GM12872 (cell line): ENCODE results near the gene EFNA1.

Experiments used
- CTCF ChIP-seq: IDR thresholded peaks from 3 replicates; pipeline ENCODE4 v1.5.1; 2011; ENCODE audit warnings: low read depth, mild to moderate bottlenecking, low read length, moderate library complexity; ENCODE audit not compliant: insufficient read depth

EFNA1 gene

GRCh38 chr1:155175281-155175926, 47.7 kb downstream of the EFNA1 start:
- TF ChIP-seq CTCF, result no peak

- peak; percentile 28; the same call in 1 of the 3 replicates for TF ChIP-seq CTCF
Measured at GRCh38 chr1:155175927-155176371, 48.3 kb downstream of the EFNA1 start.

GRCh38 chr1:155176544-155177071, 48.9 kb downstream of the EFNA1 start:
- peak; percentile 97 for TF ChIP-seq CTCF

- no peak for TF ChIP-seq CTCF
Measured at GRCh38 chr1:155177192-155177917, 49.7 kb downstream of the EFNA1 start.

GRCh38 chr1:155177918-155178281, 50.2 kb downstream of the EFNA1 start:
- TF ChIP-seq CTCF, result no peak

- TF ChIP-seq CTCF, result no peak
Measured at GRCh38 chr1:155178441-155179111, 50.9 kb downstream of the EFNA1 start.

- TF ChIP-seq CTCF, result no peak
Measured at GRCh38 chr1:155179112-155180031, 51.7 kb downstream of the EFNA1 start.
